ENCODE results near the gene LGALS14.

DNA sequence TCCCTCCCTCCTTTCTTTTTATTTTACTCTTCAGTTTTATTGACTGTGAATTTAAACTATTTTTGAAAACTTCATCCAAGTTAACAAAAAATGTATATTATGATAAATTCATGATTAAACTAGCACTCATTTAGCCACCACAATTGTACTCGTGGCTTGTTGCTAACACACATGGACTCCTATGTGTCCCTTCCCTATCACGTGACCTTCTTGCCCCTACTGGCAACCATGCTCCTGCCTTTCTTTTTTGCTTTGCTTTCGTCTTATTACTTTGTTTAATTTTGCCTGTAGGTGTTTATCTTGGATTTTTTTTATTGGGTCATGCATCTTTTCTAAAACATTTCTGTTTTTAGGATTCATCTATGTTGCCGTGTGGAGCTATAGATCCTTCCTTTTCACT, 25.3 kb downstream of the LGALS14 start:
- TF ChIP-seq, protein P1, sequence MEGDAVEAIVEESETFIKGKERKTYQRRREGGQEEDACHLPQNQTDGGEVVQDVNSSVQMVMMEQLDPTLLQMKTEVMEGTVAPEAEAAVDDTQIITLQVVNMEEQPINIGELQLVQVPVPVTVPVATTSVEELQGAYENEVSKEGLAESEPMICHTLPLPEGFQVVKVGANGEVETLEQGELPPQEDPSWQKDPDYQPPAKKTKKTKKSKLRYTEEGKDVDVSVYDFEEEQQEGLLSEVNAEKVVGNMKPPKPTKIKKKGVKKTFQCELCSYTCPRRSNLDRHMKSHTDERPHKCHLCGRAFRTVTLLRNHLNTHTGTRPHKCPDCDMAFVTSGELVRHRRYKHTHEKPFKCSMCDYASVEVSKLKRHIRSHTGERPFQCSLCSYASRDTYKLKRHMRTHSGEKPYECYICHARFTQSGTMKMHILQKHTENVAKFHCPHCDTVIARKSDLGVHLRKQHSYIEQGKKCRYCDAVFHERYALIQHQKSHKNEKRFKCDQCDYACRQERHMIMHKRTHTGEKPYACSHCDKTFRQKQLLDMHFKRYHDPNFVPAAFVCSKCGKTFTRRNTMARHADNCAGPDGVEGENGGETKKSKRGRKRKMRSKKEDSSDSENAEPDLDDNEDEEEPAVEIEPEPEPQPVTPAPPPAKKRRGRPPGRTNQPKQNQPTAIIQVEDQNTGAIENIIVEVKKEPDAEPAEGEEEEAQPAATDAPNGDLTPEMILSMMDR (IDR thresholded peaks at IDR 0.05), result no peak
- TF ChIP-seq POLR2A (IDR thresholded peaks at IDR 0.05), result no peak
